ENCODE results near the gene TPD52L1. TPM values are rescaled to one million over a fixed set of nuclear protein-coding genes. Genes with fewer than 3 reads are reported as not detected.

TPD52L1 gene
- total and polyA plus RNA-seq, 4 experiments from 2014 or later, result 0.33 to 0.62 (median 0.35) TPM; not detected in 1

DNA sequence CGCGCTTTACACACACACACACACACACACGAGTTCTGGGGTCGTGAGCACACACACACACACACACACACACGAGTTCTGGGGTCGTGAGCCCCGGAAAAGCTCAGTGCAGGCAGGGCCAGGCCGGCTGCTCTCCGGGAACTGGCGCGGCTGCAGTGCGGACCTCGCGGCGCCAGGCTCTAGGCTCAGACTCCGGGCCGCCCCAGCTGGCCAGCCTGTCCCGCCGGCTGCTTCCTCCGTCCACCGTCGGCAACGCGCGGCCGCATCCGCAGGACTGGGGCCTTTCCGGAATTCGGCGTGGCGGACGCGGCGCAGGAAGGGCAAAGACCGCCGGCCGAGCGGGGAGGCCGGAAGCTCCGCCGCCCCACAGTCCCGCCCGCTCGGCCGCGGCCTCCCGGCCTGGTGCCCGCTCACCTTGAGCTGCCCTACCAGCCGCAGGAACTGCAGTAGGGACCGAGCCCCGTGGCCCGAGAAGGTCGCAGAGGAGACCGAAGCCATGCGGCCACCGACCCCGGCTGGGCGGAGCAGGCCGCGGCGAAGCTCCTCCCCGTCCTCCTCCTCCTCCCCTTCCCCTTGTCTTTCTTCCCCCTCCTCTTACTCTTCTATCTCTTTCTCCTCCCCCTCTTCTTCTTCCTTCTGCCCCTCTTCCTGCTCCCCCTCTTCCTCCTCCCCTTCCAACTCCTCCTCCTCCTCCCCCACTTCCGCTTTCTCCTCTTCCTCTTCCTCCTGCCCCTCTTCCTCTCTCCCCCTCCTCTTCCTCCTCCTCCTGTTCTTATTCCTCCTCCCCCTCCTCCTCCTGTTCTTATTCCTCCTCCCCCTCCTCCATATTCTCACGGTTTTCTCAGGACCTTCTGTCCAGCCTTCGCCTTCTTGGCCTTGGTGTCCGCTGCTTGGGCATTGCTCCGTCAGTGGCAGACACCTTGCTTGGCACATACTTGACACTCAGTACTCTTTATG, 148.1 kb downstream of the TPD52L1 start, which contains the start of gene HDDC2:
Gene HDDC2, minus strand, starts transcription at position 533 of the 957 bp plus-strand sequence. Its CDS starts 35 bp downstream, at position 498.
- peak within 1 kb of the TSS; percentile 78 to 97 (median 94) for H3K27ac Mint-ChIP-seq
- Histone ChIP-seq H3K36me3 (ENCODE audit: insufficient read depth, low read length) (peaks cover 4% of the 10 kb centered on the region), H3K9me3 (ENCODE audit: control insufficient read depth in 1 of 2, low read length in 2 of 2) (no peaks in the 10 kb centered on the region), H3K27ac (ENCODE audit: low read depth, low read length) (peak within 1 kb of the TSS; percentile 62), H3K4me3 (ENCODE audit: low read length in 2 of 2) (peak within 1 kb of the TSS; percentile 44 to 62), H3K4me1 (ENCODE audit: insufficient read depth, low read length) (peaks cover 47% of the 10 kb centered on the region), H3K27me3 (ENCODE audit: insufficient read depth, low read length) (no peaks in the 10 kb centered on the region)
- H3K36me3 Mint-ChIP-seq, result peaks cover 24 to 35% of the 10 kb centered on the region in 2 donors
- peaks cover 0 to 3% (median 0%) of the 10 kb centered on the region in 8 donors for H3K9me3 Mint-ChIP-seq
- no peaks in the 10 kb centered on the region for H3K27me3 Mint-ChIP-seq
- CTCF ChIA-PET (ENCODE audit: partially characterized antibody), result interaction anchor here (0.5 to 4.3 kb wide), 8 partner anchors 10 to 655 kb away, joined by 3 to 36 read pairs (median 5); partner anchors contain the start of gene HINT3
- intact Hi-C loops (cut with micrococcal nuclease), result loop anchor here (2.0 to 5.0 kb wide), 4 partner anchors 481 to 1966 kb away; partner anchors contain the start of genes HINT3, RNF146 and TRMT11
- POLR2A ChIA-PET (ENCODE audit: partially characterized antibody), result interaction anchor here (0.6 to 5.1 kb wide), 16 partner anchors 9 to 1993 kb away, joined by 3 to 40 read pairs (median 4); partner anchors contain the start of genes HINT3, NCOA7, RNF146 and TRMT11
- H3K4me1 Mint-ChIP-seq, result peaks cover 44 to 59% (median 54%) of the 10 kb centered on the region in 4 donors
- DNase-seq, result peak in 4 of 5 donors; percentile 32 to 43 (median 37)
- peak within 1 kb of the TSS; percentile 82 to 97 (median 92) for H3K4me3 Mint-ChIP-seq

DNA sequence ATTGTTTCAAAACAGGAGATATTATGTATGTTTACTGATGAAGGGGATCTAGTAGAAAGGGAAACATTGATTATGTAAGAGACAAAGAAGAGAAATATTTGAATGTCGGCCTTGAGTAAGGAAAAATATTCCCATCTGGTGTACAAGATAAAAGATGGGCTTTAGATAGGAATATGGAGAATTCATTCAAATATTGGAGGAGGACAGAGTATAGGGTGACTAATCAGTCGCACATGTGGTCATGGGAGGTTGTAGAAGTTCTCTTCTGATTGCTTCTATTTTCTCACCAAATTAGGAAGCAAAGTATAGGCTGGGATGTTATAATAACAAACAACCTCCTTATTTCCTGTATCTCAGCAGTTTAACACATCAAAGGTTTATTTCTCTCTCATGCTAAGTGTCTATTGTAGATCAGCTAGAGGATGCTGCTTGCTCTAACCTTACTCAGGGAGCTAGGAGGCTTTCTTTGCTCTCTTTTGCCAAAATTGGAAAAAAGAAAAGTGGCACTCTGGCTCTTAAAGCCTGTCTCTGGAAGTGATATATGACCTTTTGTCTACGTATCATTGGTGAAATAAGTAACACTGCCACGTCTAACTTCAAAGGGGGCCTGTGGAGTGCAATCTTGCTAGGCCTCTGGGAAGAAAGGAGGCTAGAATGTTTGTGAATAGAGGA, 149.4 kb downstream of the TPD52L1 start:
- intact Hi-C loops (cut with micrococcal nuclease), result loop anchor here (2.0 to 5.0 kb wide), 4 partner anchors 479 to 1964 kb away; partner anchors contain the start of genes HINT3, RNF146 and TRMT11

DNA sequence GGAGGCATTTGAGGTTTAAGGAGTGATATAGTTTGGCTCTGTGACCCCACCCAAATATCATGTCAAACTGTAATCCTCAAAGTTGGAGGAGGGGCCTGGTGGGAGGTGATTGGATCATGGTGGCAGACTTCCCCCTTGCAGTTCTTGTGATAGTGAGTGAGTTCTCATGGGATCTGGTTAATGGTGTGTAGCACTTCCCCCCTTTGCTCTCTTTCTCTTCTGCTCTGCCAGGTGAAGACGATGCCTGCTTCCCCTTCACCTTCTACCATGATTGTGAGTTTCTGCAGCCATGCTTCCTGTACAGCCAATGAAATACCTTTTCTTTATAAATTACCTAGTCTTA, 149.9 kb downstream of the TPD52L1 start:
- no peak overlapping the region for H3K4me3 ChIP-seq (ENCODE audit: low read length in 2 of 2)
- H3K27me3 Mint-ChIP-seq, result peaks cover 3% of the 10 kb centered on the region in 2 donors
- H3K27ac ChIP-seq (ENCODE audit: low read depth, low read length), result peak overlapping the region; percentile 25
- peaks cover 11 to 21% of the 10 kb centered on the region in 2 donors for H3K36me3 Mint-ChIP-seq
- peaks cover 44% of the 10 kb centered on the region for H3K4me1 ChIP-seq (ENCODE audit: insufficient read depth, low read length)
- H3K36me3 ChIP-seq (ENCODE audit: insufficient read depth, low read length), result no peaks in the 10 kb centered on the region
- POLR2A ChIA-PET (ENCODE audit: partially characterized antibody), result interaction anchor here (1.8 to 5.1 kb wide), 2 partner anchors 444 to 486 kb away, joined by 5 to 40 read pairs; partner anchors contain the start of gene NCOA7
- peak in 1 of 5 donors; percentile 42 for DNase-seq
- no peaks in the 10 kb centered on the region for H3K9me3 ChIP-seq (ENCODE audit: control insufficient read depth in 1 of 2, low read length in 2 of 2)
- CTCF ChIA-PET (ENCODE audit: partially characterized antibody), result interaction anchor here (1.0 to 4.3 kb wide), 5 partner anchors 9 to 672 kb away, joined by 3 to 36 read pairs (median 6); no protein-coding TSS in a partner anchor
- peak overlapping the region in 7 of 8 donors; percentile 14 to 93 (median 78) for H3K4me3 Mint-ChIP-seq
- H3K27me3 ChIP-seq (ENCODE audit: insufficient read depth, low read length), result no peaks in the 10 kb centered on the region
- peaks cover 0 to 3% (median 0%) of the 10 kb centered on the region in 8 donors for H3K9me3 Mint-ChIP-seq
- intact Hi-C loops (cut with micrococcal nuclease), result loop anchor here (2.0 to 5.0 kb wide), 4 partner anchors 479 to 1964 kb away; partner anchors contain the start of genes HINT3, RNF146 and TRMT11
- H3K27ac Mint-ChIP-seq, result peak overlapping the region; percentile 65 to 94 (median 84)
- peaks cover 40 to 46% (median 43%) of the 10 kb centered on the region in 4 donors for H3K4me1 Mint-ChIP-seq

More for the DNA sequence above, 149.4 kb downstream of the TPD52L1 start:
- H3K27ac ChIP-seq (ENCODE audit: low read depth, low read length), result peak overlapping the region; percentile 25
- H3K9me3 ChIP-seq (ENCODE audit: control insufficient read depth in 1 of 2, low read length in 2 of 2), result no peaks in the 10 kb centered on the region
- no peaks in the 10 kb centered on the region for H3K27me3 ChIP-seq (ENCODE audit: insufficient read depth, low read length)
- peaks cover under 1% of the 10 kb centered on the region in 2 donors for H3K27me3 Mint-ChIP-seq
- H3K4me3 ChIP-seq (ENCODE audit: low read length in 2 of 2), result no peak overlapping the region
- DNase-seq, result peak in 4 of 5 donors; percentile 46 to 63 (median 54)
- peaks cover 15 to 25% of the 10 kb centered on the region in 2 donors for H3K36me3 Mint-ChIP-seq
- H3K9me3 Mint-ChIP-seq, result peaks cover 0 to 3% (median 0%) of the 10 kb centered on the region in 8 donors
- H3K4me1 Mint-ChIP-seq, result peaks cover 41 to 49% (median 46%) of the 10 kb centered on the region in 4 donors
- H3K27ac Mint-ChIP-seq, result peak overlapping the region; percentile 65 to 94 (median 84)
- ChIA-PET CTCF (ENCODE audit: partially characterized antibody) (interaction anchor here (0.5 to 4.3 kb wide), 5 partner anchors 9 to 478 kb away, joined by 3 to 36 read pairs (median 6); no protein-coding TSS in a partner anchor), POLR2A (ENCODE audit: partially characterized antibody) (interaction anchor here (1.6 to 5.1 kb wide), 4 partner anchors 445 to 654 kb away, joined by 5 to 40 read pairs (median 16); partner anchors contain the start of genes HINT3 and NCOA7)
- peak overlapping the region; percentile 78 to 97 (median 92) for H3K4me3 Mint-ChIP-seq
- peaks cover 47% of the 10 kb centered on the region for H3K4me1 ChIP-seq (ENCODE audit: insufficient read depth, low read length)
- H3K36me3 ChIP-seq (ENCODE audit: insufficient read depth, low read length), result no peaks in the 10 kb centered on the region

DNA sequence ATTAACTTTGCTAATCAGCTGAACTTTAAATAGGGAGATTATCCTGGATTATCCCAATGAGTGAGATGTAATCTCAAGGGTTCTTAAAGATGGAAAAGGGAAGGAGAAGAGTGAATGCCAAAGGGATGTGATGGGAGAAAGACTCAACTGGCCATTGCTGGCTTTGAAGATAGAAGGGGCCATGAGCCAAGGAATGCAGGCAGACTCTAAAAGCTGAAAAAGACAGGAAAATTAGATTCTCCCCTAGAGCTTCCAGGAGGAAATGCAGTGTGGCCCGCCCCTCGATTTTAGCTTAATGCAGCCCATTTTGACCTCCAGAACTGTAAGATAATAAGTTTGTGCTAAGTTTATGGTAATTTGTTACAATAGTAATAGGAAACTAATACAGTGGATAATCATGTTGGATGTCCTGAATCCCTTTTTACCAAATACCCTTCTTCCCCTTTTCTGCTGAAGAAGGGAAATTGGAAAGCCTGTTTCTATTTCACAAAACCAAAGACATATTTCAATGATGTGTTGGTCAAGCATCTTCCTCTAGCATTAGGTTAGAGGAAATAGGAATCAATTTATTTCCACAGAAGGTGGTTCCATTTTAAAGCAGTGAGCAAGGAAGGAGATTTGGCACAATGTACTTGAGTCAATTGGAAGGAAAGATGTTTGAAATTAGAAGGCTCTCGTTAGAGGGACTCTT, 151.5 kb downstream of the TPD52L1 start:
- H3K36me3 Mint-ChIP-seq, result peaks cover 0 to 10% of the 10 kb centered on the region in 2 donors
- H3K27me3 Mint-ChIP-seq, result peaks cover 3 to 4% of the 10 kb centered on the region in 2 donors

DNA sequence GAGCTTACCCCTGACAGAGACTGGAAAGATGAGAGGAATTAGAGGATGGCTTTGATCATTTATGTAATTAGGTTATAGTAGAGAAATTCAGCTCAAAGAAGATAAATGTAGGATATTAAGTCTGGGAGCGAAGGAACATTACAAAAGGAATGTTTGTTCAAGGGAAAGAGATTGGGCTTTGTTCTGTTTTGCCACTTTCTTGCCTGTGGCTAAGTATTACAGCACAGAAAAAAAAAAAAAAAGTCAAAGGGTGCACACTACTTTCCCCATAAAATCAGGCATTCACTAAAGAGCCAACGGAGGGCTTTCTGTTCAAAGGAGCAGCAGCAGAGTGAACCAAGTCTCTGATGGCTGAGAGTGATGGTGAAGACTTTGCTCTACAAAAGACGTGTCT, 153.2 kb downstream of the TPD52L1 start:
- Mint-ChIP-seq H3K27me3 (peaks cover 5 to 7% of the 10 kb centered on the region in 2 donors), H3K4me3 (no peak overlapping the region), H3K4me1 (peaks cover 19 to 23% (median 19%) of the 10 kb centered on the region in 4 donors), H3K27ac (no peak overlapping the region), H3K36me3 (peaks cover 0 to 5% of the 10 kb centered on the region in 2 donors), H3K9me3 (peaks cover 0 to 2% (median 0%) of the 10 kb centered on the region in 8 donors)
- DNase-seq, result no peak
- intact Hi-C loops (cut with micrococcal nuclease), result no loop called here
- Histone ChIP-seq H3K4me3 (ENCODE audit: low read length in 2 of 2) (no peak overlapping the region), H3K9me3 (ENCODE audit: control insufficient read depth in 1 of 2, low read length in 2 of 2) (no peaks in the 10 kb centered on the region), H3K36me3 (ENCODE audit: insufficient read depth, low read length) (no peaks in the 10 kb centered on the region), H3K4me1 (ENCODE audit: insufficient read depth, low read length) (peaks cover 22% of the 10 kb centered on the region), H3K27me3 (ENCODE audit: insufficient read depth, low read length) (no peaks in the 10 kb centered on the region), H3K27ac (ENCODE audit: low read depth, low read length) (no peak overlapping the region)
- CTCF ChIA-PET (ENCODE audit: partially characterized antibody), result interaction anchor here (1.3 to 1.7 kb wide), 4 partner anchors 9 to 650 kb away, joined by 4 read pairs; partner anchors contain the start of gene HINT3
- POLR2A ChIA-PET (ENCODE audit: partially characterized antibody), result interaction anchor here (1.0 kb wide), 1 partner anchor 679 kb away, joined by 3 read pairs; the partner anchor contains the start of gene TRMT11

More for the DNA sequence above, 151.5 kb downstream of the TPD52L1 start:
- no peak overlapping the region for H3K4me3 Mint-ChIP-seq
- ChIA-PET CTCF (ENCODE audit: partially characterized antibody) (interaction anchor here (1.0 to 3.0 kb wide), 4 partner anchors 9 to 651 kb away, joined by 4 to 12 read pairs (median 6); partner anchors contain the start of gene HINT3), POLR2A (ENCODE audit: partially characterized antibody) (interaction anchor here (5.1 kb wide), 1 partner anchor 485 kb away, joined by 40 read pairs; the partner anchor contains the start of gene NCOA7)
- no peak for DNase-seq
- Histone ChIP-seq H3K4me1 (ENCODE audit: insufficient read depth, low read length) (peaks cover 31% of the 10 kb centered on the region), H3K27me3 (ENCODE audit: insufficient read depth, low read length) (no peaks in the 10 kb centered on the region), H3K36me3 (ENCODE audit: insufficient read depth, low read length) (no peaks in the 10 kb centered on the region), H3K9me3 (ENCODE audit: control insufficient read depth in 1 of 2, low read length in 2 of 2) (no peaks in the 10 kb centered on the region), H3K27ac (ENCODE audit: low read depth, low read length) (no peak overlapping the region), H3K4me3 (ENCODE audit: low read length in 2 of 2) (no peak overlapping the region)
- H3K27ac Mint-ChIP-seq, result no peak overlapping the region
- intact Hi-C loops (cut with micrococcal nuclease), result loop anchor here (5.0 kb wide), 3 partner anchors 477 to 1962 kb away; partner anchors contain the start of genes RNF146 and TRMT11
- peaks cover 29 to 31% (median 30%) of the 10 kb centered on the region in 4 donors for H3K4me1 Mint-ChIP-seq
- H3K9me3 Mint-ChIP-seq, result peaks cover 0 to 2% (median 0%) of the 10 kb centered on the region in 8 donors

All from CD4-positive, alpha-beta memory T cell (primary cell).